Progenitor cell of endocrine pancreas (in vitro differentiated cells): ENCODE results near the gene KIF7. TPM values are rescaled to one million over a fixed set of nuclear protein-coding genes. Genes with fewer than 3 reads are reported as not detected.

Experiments
- DNase-seq: peaks from one replicate; pipeline ENCODE4 v3.0.0; 2021; ENCODE audit warnings: low spot score; ENCODE audit not compliant: unreplicated experiment
- H3K27ac Mint-ChIP-seq: 2 replicates; pipeline ENCODE4 v1.8.0; 2021; ENCODE audit warnings: mild to moderate bottlenecking, moderate library complexity, mixed read lengths
- H3K27me3 Mint-ChIP-seq: 2 replicates; pipeline ENCODE4 v1.8.0; 2021; ENCODE audit warnings: mixed read lengths
- H3K36me3 Mint-ChIP-seq: 2 replicates; pipeline ENCODE4 v1.8.0; 2022; ENCODE audit warnings: mixed read lengths; ENCODE audit not compliant: insufficient read depth
- H3K4me1 Mint-ChIP-seq: 2 replicates; pipeline ENCODE4 v1.8.0; 2021; ENCODE audit warnings: low read depth, mixed read lengths
- H3K4me3 Mint-ChIP-seq: 2 replicates; pipeline ENCODE4 v1.8.0; 2021; ENCODE audit warnings: low read depth, mild to moderate bottlenecking, moderate library complexity, mixed read lengths
- H3K9me3 Mint-ChIP-seq: 2 replicates; pipeline ENCODE4 v1.8.0; 2021; ENCODE audit warnings: low read depth, mixed read lengths
- CTCF ChIP-seq: fragments of 200-600 bp; sonication (generic); IDR thresholded peaks from one replicate; pipeline ENCODE4 v1.5.0; 2021; ENCODE audit warnings: antibody characterized with exemption, mild to moderate bottlenecking; ENCODE audit not compliant: unreplicated experiment
- total RNA-seq: library from RNA; stranded (reverse); gene quantifications from 2 replicates; pipeline ENCODE4 v1.2.1, GENCODE V29; 2021

The KIF7 gene
- total RNA-seq, 1 donor from 2014 or later, result 22.8 TPM

- Mint-ChIP-seq H3K4me3 (no peak overlapping the region), H3K27ac (no peak overlapping the region), H3K27me3 (no peaks in the 10 kb centered on the region), H3K4me1 (peaks cover 1% of the 10 kb centered on the region), H3K9me3 (no peaks in the 10 kb centered on the region), H3K36me3 (peaks cover 18% of the 10 kb centered on the region)
- TF ChIP-seq CTCF, result no peak
- no peak for DNase-seq
Measured at GRCh38 chr15:89648106-89649012, 6.9 kb downstream of the KIF7 start.

- TF ChIP-seq CTCF, result peak; percentile 87
- H3K4me1 Mint-ChIP-seq, result peaks cover 1% of the 10 kb centered on the region
- H3K36me3 Mint-ChIP-seq, result peaks cover 19% of the 10 kb centered on the region
- no peak overlapping the region for H3K27ac Mint-ChIP-seq
- H3K27me3 Mint-ChIP-seq, result no peaks in the 10 kb centered on the region
- no peaks in the 10 kb centered on the region for H3K9me3 Mint-ChIP-seq
- DNase-seq, result peak; percentile 77
- H3K4me3 Mint-ChIP-seq, result no peak overlapping the region
Measured at GRCh38 chr15:89647191-89647851, 7.9 kb downstream of the KIF7 start.

DNA sequence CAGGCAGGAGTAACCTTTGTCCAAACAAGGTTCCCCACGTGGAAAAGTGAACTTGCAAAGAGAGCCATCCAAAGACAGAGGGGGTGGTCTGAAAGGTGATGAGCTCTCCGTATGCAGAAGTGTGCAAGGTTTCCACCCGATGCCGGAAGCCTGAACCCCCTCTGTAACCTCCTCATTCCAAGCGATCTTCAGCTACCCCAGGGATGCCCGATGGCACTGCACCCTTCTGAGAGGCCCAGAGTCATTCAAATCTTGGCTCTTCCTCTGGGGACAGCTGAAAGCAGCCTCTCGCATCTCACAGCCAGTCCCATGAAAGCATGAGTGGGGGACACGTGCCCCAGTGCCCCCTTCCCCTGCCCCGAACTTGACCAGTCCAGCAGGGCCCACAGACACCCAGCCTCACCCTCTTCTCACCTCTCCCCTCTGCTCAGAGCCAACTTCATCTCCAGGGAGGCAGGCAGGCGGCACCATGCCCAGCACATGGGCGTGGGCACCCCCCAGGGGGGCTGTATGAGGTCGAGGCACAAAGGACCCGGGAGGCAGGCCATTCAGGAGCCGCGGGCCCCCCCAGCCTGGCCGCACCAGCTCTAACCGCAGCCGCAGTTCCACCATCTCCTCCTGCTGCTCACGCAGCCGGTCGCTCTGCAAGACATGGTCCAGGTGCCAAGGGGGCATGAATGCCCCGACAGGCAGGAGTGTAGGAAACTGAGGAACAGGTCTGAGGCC is 8.7 kb downstream of the KIF7 start:
- H3K9me3 Mint-ChIP-seq, result no peaks in the 10 kb centered on the region
- no peak overlapping the region for H3K4me3 Mint-ChIP-seq
- H3K4me1 Mint-ChIP-seq, result peaks cover 1% of the 10 kb centered on the region
- no peak for TF ChIP-seq CTCF
- DNase-seq, result no peak
- no peak overlapping the region for H3K27ac Mint-ChIP-seq
- H3K27me3 Mint-ChIP-seq, result no peaks in the 10 kb centered on the region
- H3K36me3 Mint-ChIP-seq, result peaks cover 19% of the 10 kb centered on the region

- DNase-seq, result no peak
- no peaks in the 10 kb centered on the region for H3K9me3 Mint-ChIP-seq
- H3K27ac Mint-ChIP-seq, result no peak overlapping the region
- H3K4me1 Mint-ChIP-seq, result peaks cover 1% of the 10 kb centered on the region
- no peak overlapping the region for H3K4me3 Mint-ChIP-seq
- peaks cover 22% of the 10 kb centered on the region for H3K36me3 Mint-ChIP-seq
- no peak for TF ChIP-seq CTCF
- no peaks in the 10 kb centered on the region for H3K27me3 Mint-ChIP-seq
Measured at GRCh38 chr15:89645680-89646079, 9.6 kb downstream of the KIF7 start.

- DNase-seq, result no peak
- TF ChIP-seq CTCF, result no peak
- Mint-ChIP-seq H3K36me3 (peaks cover 29% of the 10 kb centered on the region), H3K27ac (no peak overlapping the region), H3K4me1 (no peaks in the 10 kb centered on the region), H3K9me3 (peaks cover 3% of the 10 kb centered on the region), H3K27me3 (no peaks in the 10 kb centered on the region), H3K4me3 (no peak overlapping the region)
Measured at GRCh38 chr15:89642106-89642505, 13.2 kb downstream of the KIF7 start.
